Calu3 (cell line): ENCODE measurements around the gene RASGRP4. TPM values are rescaled to one million over a fixed set of nuclear protein-coding genes. Genes with fewer than 3 reads are reported as not detected.

Source experiments
- BruUV-seq: library from RNA; stranded (reverse); fragments of 400-500 nt; replicated peaks from 2 replicates; lab custom pipeline; 2021; lab: Mats Ljungman, UMichigan
- CTCF ChIA-PET: fragments of 300-600 bp; sonication (Branson Sonifier 250); formaldehyde crosslinking; loops from one replicate; lab custom pipeline; 2022; ENCODE audit warnings: antibody characterized with exemption; lab: Charles Lee
- DNase-seq: peaks from one replicate; pipeline ENCODE4 v3.0.0; 2022
- H3K27ac Mint-ChIP-seq: one replicate; pipeline ENCODE4 v1.8.0; 2022; ENCODE audit warnings: mixed read lengths; ENCODE audit not compliant: unreplicated experiment
- H3K27me3 Mint-ChIP-seq: one replicate; pipeline ENCODE4 v1.8.0; 2022; ENCODE audit warnings: mixed read lengths; ENCODE audit not compliant: unreplicated experiment
- H3K36me3 Mint-ChIP-seq: one replicate; pipeline ENCODE4 v1.8.0; 2022; ENCODE audit warnings: mild to moderate bottlenecking, moderate library complexity, mixed read lengths; ENCODE audit not compliant: insufficient read depth, unreplicated experiment
- H3K4me1 Mint-ChIP-seq: one replicate; pipeline ENCODE4 v1.8.0; 2022; ENCODE audit warnings: mild to moderate bottlenecking, low read depth, mixed read lengths; ENCODE audit not compliant: unreplicated experiment
- H3K4me3 Mint-ChIP-seq: one replicate; pipeline ENCODE4 v1.8.0; 2022; ENCODE audit warnings: mild to moderate bottlenecking, low read depth, moderate library complexity, mixed read lengths; ENCODE audit not compliant: unreplicated experiment
- H3K9me3 Mint-ChIP-seq: one replicate; pipeline ENCODE4 v1.8.0; 2022; ENCODE audit warnings: low read depth, mixed read lengths; ENCODE audit not compliant: unreplicated experiment
- CTCF ChIP-seq: fragments of 200-600 bp; IDR thresholded peaks from one replicate; pipeline ENCODE4 v1.8.0; 2022; ENCODE audit warnings: antibody characterized with exemption; ENCODE audit not compliant: unreplicated experiment
- intact Hi-C: fragments of 100-400 bp; cut with micrococcal nuclease; formaldehyde crosslinking; loops from one replicate; pipeline ENCODE4 v1.10.0; 2022; ENCODE audit not compliant: unreplicated experiment
- total RNA-seq: library from RNA; stranded (reverse); gene quantifications from 2 replicates; pipeline ENCODE4 v1.2.3, GENCODE V29; 2022

RASGRP4 gene
- total RNA-seq, 1 experiment from 2014 or later = not detected

DNA sequence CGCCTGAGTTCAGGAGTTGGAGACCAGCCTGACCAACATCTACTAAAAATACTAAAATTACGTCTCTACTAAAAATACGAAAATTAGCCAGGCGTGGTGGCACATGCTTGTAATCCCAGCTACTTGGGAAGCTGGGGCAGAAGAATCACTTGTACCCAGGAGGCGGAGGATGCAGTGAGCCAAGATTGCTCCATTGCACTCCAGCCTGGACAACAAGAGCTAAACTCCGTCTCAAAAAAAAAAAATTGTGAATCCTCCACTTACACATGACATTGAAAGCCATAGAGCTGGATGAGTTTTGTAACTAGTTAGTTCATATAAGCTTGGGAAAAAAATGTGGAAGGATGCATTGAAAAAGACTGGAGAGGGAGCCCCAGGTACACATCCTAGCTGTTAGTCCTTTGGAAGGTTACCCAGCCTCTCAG is 52.1 kb downstream of the RASGRP4 start:
- BruUV-seq = no TSS peak
- H3K36me3 Mint-ChIP-seq = peaks cover 41% of the 10 kb centered on the region
- CTCF ChIA-PET = interaction anchor here (0.8 to 2.5 kb wide), 11 partner anchors 10 to 231 kb away, joined by 3 to 26 read pairs (median 5); partner anchors contain the start of genes CATSPERG, FAM98C, GGN and SPINT2
- H3K9me3 Mint-ChIP-seq = no peaks in the 10 kb centered on the region
- peak overlapping the region; percentile 97 for H3K27ac Mint-ChIP-seq
- no peak for TF ChIP-seq CTCF
- intact Hi-C loops = loop anchor here (1.0 kb wide), 1 partner anchor 39 kb away; the partner anchor contains the start of gene CATSPERG
- DNase-seq = no peak
- H3K4me3 Mint-ChIP-seq = peak overlapping the region; percentile 97
- peaks cover 22% of the 10 kb centered on the region for H3K4me1 Mint-ChIP-seq
- peaks cover 33% of the 10 kb centered on the region for H3K27me3 Mint-ChIP-seq

DNA sequence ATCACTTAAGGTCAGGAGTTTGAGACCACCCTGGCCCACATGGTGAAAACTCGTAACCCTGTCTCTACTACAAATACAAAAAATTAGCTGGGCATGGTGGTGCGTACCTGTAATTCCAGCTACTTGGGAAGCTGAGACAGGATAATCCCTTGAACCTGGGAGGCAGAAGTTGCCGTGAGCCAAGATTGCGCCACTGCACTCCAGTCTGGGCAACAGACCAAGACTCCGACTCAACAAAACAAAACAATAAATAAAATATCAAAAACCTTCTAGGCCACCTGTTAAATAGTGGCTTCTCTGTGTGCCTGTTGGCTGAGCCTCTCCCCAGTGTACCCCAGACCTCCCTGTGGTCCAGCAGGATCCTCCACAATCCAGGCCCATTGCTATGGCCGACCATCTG is 54.9 kb downstream of the RASGRP4 start:
- BruUV-seq = no TSS peak
- intact Hi-C loops = no loop called here
- H3K36me3 Mint-ChIP-seq = peaks cover 18% of the 10 kb centered on the region
- H3K4me1 Mint-ChIP-seq = peaks cover 13% of the 10 kb centered on the region
- no peak for DNase-seq
- peaks cover 57% of the 10 kb centered on the region for H3K27me3 Mint-ChIP-seq
- H3K4me3 Mint-ChIP-seq = no peak overlapping the region
- no peaks in the 10 kb centered on the region for H3K9me3 Mint-ChIP-seq
- CTCF ChIA-PET = no interaction called here
- TF ChIP-seq CTCF = no peak
- no peak overlapping the region for H3K27ac Mint-ChIP-seq

DNA sequence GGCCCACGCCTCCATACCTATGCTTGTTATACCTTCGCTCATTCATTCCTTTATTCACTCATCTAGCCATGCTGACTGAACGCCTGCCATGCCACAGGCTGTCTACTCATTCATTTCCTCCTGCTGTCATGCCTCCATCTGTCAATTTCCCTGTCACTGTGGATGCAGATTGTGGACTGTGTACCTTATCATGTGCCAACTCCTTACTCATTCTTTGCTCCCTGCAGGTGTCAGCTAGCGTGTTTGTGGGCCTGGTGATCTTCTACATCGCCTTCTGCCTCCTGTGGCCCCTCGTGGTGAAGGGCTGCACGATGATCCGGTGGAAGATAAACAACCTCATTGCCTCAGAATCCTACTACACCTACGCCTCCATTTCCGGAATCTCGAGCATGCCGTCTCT is 55.7 kb downstream of the RASGRP4 start:
- peaks cover 62% of the 10 kb centered on the region for H3K27me3 Mint-ChIP-seq
- TF ChIP-seq CTCF = no peak
- H3K4me1 Mint-ChIP-seq = peaks cover 5% of the 10 kb centered on the region
- no peak overlapping the region for H3K27ac Mint-ChIP-seq
- BruUV-seq = no TSS peak
- H3K36me3 Mint-ChIP-seq = peaks cover 14% of the 10 kb centered on the region
- H3K9me3 Mint-ChIP-seq = no peaks in the 10 kb centered on the region
- intact Hi-C loops = no loop called here
- CTCF ChIA-PET = no interaction called here
- no peak overlapping the region for H3K4me3 Mint-ChIP-seq
- DNase-seq = no peak

- no peaks in the 10 kb centered on the region for H3K9me3 Mint-ChIP-seq
- H3K27me3 Mint-ChIP-seq = peaks cover 62% of the 10 kb centered on the region
- no peak overlapping the region for H3K27ac Mint-ChIP-seq
- DNase-seq = no peak
- H3K4me1 Mint-ChIP-seq = no peaks in the 10 kb centered on the region
- H3K36me3 Mint-ChIP-seq = peaks cover 7% of the 10 kb centered on the region
- no peak overlapping the region for H3K4me3 Mint-ChIP-seq
- CTCF ChIA-PET = no interaction called here
- no peak for TF ChIP-seq CTCF
- no TSS peak for BruUV-seq
- intact Hi-C loops = no loop called here
These were observed 56.4 kb downstream of the RASGRP4 start for GRCh38 chr19:38369584-38369983.
